ENCODE results near the gene FHAD1. TPM values are rescaled to one million over a fixed set of nuclear protein-coding genes. Genes with fewer than 3 reads are reported as not detected.
"Not testable (repeated sequence)": the region's sequence is repeated elsewhere in the genome, so short reads cannot be mapped to it uniquely, and the experiment has no call there.

The FHAD1 gene
- total RNA-seq, 4 donors from 2014 or later, result 0.54 to 1.9 (median 0.75) TPM

DNA sequence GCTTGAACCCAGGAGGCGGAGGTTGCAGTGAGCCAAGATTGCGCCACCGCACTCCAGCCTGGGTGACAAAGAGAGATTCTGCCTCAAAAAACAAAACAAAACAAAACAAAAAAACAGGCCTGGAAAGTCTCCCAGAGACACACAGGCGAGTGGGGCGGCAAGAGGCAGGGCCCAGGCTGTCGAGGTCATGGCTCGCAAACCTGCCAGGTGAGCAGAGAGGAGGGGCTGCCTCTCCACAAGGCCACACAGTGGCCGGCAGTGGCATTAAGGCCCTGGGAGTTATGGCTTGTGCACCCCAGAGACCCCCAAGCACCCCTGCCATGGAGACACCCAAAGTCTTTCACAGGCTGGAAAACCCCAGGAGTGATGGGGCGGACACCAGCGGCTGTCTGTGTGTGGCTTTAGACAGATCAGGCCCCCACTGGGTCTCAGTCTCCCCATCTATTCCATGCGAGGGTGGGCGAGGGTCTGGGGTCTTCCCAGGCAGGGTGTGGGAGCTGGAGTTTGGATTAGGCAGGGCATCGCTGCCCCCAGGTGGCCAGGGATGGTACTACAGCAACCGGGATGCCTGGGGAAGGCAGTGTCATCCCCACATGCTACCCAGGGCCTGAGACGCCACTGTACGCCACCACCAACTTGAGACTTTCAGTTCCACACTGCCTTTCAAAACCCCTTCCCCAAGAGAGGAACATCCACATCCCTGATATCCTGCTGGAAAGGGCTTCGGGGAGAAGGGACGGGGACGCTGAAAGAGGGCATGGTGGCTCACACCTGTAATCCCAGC lies 184.0 kb downstream of the FHAD1 start:
- Histone ChIP-seq H3K4me3 (replicated peaks in 1 of 3) (no peak overlapping the region), H3K27me3 (no peaks in the 10 kb centered on the region), H3K27ac (no peak overlapping the region), H3K9me3 (no peaks in the 10 kb centered on the region), H3K36me3 (peaks cover 9 to 21% of the 10 kb centered on the region in 2 donors), H3K4me1 (no peaks in the 10 kb centered on the region)
- TF ChIP-seq POLR2A (IDR thresholded peaks at IDR 0.05), result no peak
- peak; percentile 85 to 97 (median 95) for TF ChIP-seq CTCF (IDR thresholded peaks at IDR 0.05)
- peak; percentile 59 to 65 for DNase-seq
- intact Hi-C loops (cut with DNase I), result no loop called here
- WGBS, 2 donors, result 58 to 82% methylated on average over 13 to 19 of the region's 19 CpGs

DNA sequence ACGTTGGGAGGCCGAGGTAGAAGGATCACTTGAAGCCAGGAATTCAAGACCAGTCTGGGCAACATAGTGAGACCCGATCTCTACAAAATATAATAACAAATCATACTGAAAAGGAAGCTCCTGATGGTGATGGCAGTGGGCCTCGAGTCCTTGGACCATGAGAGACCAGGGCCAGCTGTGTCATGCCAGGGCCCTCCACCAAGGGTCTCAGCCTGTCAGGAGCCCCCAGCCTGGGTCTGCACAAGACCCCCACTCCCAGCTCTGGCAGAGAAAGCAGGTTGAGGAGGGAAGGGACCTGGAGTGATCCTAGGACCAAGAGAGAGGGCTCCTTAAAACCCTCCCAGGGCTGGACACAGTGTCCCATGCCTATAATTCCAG lies 184.5 kb downstream of the FHAD1 start:
- no peaks in the 10 kb centered on the region for H3K27me3 ChIP-seq
- H3K27ac ChIP-seq, result no peak overlapping the region
- WGBS, 2 donors, result 82 to 85% methylated on average over 4 of the region's 4 CpGs
- TF ChIP-seq POLR2A (IDR thresholded peaks at IDR 0.05) (no peak), CTCF (IDR thresholded peaks at IDR 0.05) (no peak)
- peaks cover 8 to 16% of the 10 kb centered on the region in 2 donors for H3K36me3 ChIP-seq
- no peaks in the 10 kb centered on the region for H3K9me3 ChIP-seq
- intact Hi-C loops (cut with DNase I), result no loop called here
- H3K4me3 ChIP-seq (replicated peaks in 1 of 3), result no peak overlapping the region
- no peak for DNase-seq
- no peaks in the 10 kb centered on the region for H3K4me1 ChIP-seq

- no peak for TF ChIP-seq POLR2A (IDR thresholded peaks at IDR 0.05)
- no peak for TF ChIP-seq CTCF (IDR thresholded peaks at IDR 0.05)
- 48 to 52% methylated on average over 9 of the region's 9 CpGs for WGBS, 2 donors
- DNase-seq, result peak; percentile 50 to 59
- Histone ChIP-seq H3K27me3 (no peaks in the 10 kb centered on the region), H3K4me3 (replicated peaks in 1 of 3) (no peak overlapping the region), H3K27ac (no peak overlapping the region), H3K9me3 (no peaks in the 10 kb centered on the region), H3K36me3 (peaks cover 4 to 8% of the 10 kb centered on the region in 2 donors), H3K4me1 (no peaks in the 10 kb centered on the region)
- intact Hi-C loops (cut with DNase I), result no loop called here
Observed at GRCh38 chr1:15432324-15432723, 185.3 kb downstream of the FHAD1 start.

DNA sequence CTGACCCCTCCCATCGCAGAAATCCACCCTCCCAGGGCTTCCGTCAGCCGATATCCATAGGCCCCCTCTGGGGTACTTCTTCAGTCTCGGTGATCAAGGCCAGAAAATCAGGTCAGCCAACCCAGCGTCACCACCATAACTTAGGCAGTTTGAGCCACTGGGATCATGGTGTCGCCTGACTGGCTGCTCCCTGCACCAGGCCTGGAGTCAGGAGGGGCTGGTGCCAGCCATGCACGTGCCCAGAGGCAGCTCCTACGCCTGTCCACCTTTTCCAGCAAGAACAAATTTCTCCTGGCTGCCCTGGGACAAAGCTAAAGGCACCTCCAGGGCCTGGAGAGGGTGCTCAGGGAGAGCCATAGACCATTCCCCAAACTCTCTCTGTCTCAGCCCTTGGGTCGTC lies 186.4 kb downstream of the FHAD1 start:
- DNase-seq, result no peak
- Histone ChIP-seq H3K27me3 (no peaks in the 10 kb centered on the region), H3K4me1 (no peaks in the 10 kb centered on the region), H3K36me3 (peaks cover 4% of the 10 kb centered on the region in 2 donors), H3K4me3 (replicated peaks in 1 of 3) (no peak overlapping the region), H3K27ac (no peak overlapping the region), H3K9me3 (no peaks in the 10 kb centered on the region)
- intact Hi-C loops (cut with DNase I), result no loop called here
- WGBS, 2 donors, result 88 to 91% methylated on average over 7 to 8 of the region's 9 CpGs
- TF ChIP-seq POLR2A (IDR thresholded peaks at IDR 0.05), result no peak
- no peak for TF ChIP-seq CTCF (IDR thresholded peaks at IDR 0.05)

DNA sequence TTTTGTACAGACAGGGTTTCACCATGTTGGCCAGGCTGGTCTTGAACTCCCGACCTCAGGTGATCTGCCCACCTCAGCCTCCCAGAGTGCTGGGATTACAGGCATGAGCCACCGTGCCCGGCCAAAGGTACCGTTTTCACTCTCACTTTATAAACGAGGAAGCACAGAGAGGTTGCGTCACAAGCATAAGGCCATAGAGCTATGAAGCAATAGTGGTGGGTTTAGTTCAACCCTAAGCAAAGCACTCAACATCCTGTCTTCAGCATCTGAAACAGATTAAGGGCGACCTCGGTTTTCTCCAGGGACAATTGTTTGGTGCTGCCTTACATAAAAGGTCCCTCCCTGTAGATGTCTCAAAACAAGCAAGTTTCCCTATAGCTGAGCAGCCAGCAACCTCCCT lies 187.7 kb downstream of the FHAD1 start:
- intact Hi-C loops (cut with DNase I); H3K27ac ChIP-seq: not testable (repeated sequence)

More for the DNA sequence above, 187.7 kb downstream of the FHAD1 start:
- H3K27me3 ChIP-seq; H3K4me3 ChIP-seq (replicated peaks in 1 of 3); H3K9me3 ChIP-seq; H3K4me1 ChIP-seq; H3K36me3 ChIP-seq; DNase-seq: not testable (repeated sequence)
- 72 to 74% methylated on average over 8 of the region's 8 CpGs for WGBS, 2 donors

All from thyroid gland (tissue), 4 donors.